ENCODE results near the gene PXMP2. TPM values are rescaled to one million over a fixed set of nuclear protein-coding genes. Genes with fewer than 3 reads are reported as not detected.
A peak's percentile ranks its signal among the peaks of the same experiment; 100 is the strongest.

Gene PXMP2
- total and polyA plus RNA-seq, 2 donors from 2014 or later: 23.4 to 90.9 TPM

DNA sequence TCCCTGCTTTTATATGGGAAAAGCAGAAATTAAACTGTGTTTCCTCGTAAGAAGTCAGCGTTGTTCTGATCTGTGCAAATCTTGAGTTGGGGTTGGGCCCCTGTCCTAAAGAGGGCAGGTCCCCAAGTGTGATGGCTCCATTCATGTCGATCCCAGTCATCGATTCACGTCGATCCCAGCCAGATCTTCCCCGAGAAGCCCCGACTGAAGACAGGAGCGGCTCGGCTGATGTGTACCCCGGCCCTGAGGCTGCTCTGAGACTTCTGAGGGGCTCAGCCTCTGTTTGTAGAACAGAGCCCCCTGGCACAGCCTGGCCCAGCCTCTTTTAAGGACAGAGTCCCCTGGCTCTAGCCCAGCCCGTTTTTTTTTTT is 32.6 kb downstream of the PXMP2 start:
- no peaks in the 10 kb centered on the region for H3K27me3 ChIP-seq (ENCODE audit: control insufficient read depth, insufficient read depth, low read length)
- intact Hi-C loops (cut with DNase I): no loop called here
- no peak overlapping the region for H3K9ac ChIP-seq (ENCODE audit: low read length in 3 of 3)
- H3K36me3 ChIP-seq (ENCODE audit: control insufficient read depth in 2 of 3, insufficient read depth in 3 of 3, low read length in 3 of 3): peaks cover 0 to 20% (median 2%) of the 10 kb centered on the region in 3 donors
- no peaks in the 10 kb centered on the region for H3K4me1 ChIP-seq (ENCODE audit: control insufficient read depth in 2 of 3, insufficient read depth in 2 of 3, low read depth in 1 of 3, low read length in 3 of 3)
- DNase-seq (no peak), FAIRE-seq (no peak)
- TF ChIP-seq CTCF (IDR thresholded peaks at IDR 0.05; ENCODE audit: borderline replicate concordance, extremely low read depth, insufficient read depth): no peak
- no peaks in the 10 kb centered on the region for H3K9me3 ChIP-seq (ENCODE audit: control insufficient read depth in 2 of 3, insufficient read depth in 1 of 3, low read length in 3 of 3)
- H3K27ac ChIP-seq (ENCODE audit: low read depth in 2 of 2, low read length in 2 of 2): no peak overlapping the region
- no peak overlapping the region for H3K4me3 ChIP-seq (ENCODE audit: low read length in 3 of 3)

DNA sequence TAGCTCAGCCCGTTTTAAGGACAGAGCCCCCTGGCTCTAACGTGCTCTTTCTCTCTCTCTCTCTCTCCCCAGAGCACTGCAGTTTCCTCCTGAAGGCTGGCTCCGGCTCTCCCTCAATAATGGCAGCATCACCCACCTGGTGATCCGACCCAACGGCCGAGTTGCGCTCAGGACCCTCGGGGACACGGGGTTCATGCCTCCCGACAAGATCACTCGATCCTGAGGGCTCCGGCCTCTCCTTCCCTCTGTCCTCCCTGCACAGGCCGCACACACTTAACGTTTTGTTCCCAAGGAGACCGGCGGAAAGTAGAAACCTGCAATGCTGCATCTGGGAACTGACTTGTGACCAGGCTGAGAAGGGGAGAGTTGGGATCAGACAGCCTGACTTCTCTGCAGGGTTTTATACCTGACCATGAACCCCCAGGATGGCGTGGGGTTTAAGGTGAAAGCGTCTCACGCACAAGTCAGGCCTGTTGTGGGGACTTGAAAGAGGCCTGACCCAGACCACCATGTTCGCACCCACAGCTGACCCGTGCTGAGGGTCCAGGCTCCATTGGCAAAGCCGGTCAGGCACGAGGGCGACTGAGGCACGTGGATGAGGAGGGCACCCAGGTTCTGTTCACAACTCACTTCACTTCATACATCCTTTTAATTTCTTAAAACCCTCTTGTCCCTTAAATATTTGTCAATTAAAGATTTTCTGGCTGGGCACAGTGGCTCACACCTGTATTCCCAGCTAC is 33.4 kb downstream of the PXMP2 start:
- H3K9ac ChIP-seq (ENCODE audit: low read length in 3 of 3): no peak overlapping the region
- peaks cover 0 to 26% (median 4%) of the 10 kb centered on the region in 3 donors for H3K36me3 ChIP-seq (ENCODE audit: control insufficient read depth in 2 of 3, insufficient read depth in 3 of 3, low read length in 3 of 3)
- H3K27me3 ChIP-seq (ENCODE audit: control insufficient read depth, insufficient read depth, low read length): no peaks in the 10 kb centered on the region
- H3K4me1 ChIP-seq (ENCODE audit: control insufficient read depth in 2 of 3, insufficient read depth in 2 of 3, low read depth in 1 of 3, low read length in 3 of 3): no peaks in the 10 kb centered on the region
- H3K4me3 ChIP-seq (ENCODE audit: low read length in 3 of 3): no peak overlapping the region
- intact Hi-C loops (cut with DNase I): no loop called here
- no peak overlapping the region for H3K27ac ChIP-seq (ENCODE audit: low read depth in 2 of 2, low read length in 2 of 2)
- H3K9me3 ChIP-seq (ENCODE audit: control insufficient read depth in 2 of 3, insufficient read depth in 1 of 3, low read length in 3 of 3): no peaks in the 10 kb centered on the region
- FAIRE-seq (no peak), DNase-seq (no peak)
- TF ChIP-seq CTCF (IDR thresholded peaks at IDR 0.05; ENCODE audit: borderline replicate concordance, extremely low read depth, insufficient read depth): no peak

DNA sequence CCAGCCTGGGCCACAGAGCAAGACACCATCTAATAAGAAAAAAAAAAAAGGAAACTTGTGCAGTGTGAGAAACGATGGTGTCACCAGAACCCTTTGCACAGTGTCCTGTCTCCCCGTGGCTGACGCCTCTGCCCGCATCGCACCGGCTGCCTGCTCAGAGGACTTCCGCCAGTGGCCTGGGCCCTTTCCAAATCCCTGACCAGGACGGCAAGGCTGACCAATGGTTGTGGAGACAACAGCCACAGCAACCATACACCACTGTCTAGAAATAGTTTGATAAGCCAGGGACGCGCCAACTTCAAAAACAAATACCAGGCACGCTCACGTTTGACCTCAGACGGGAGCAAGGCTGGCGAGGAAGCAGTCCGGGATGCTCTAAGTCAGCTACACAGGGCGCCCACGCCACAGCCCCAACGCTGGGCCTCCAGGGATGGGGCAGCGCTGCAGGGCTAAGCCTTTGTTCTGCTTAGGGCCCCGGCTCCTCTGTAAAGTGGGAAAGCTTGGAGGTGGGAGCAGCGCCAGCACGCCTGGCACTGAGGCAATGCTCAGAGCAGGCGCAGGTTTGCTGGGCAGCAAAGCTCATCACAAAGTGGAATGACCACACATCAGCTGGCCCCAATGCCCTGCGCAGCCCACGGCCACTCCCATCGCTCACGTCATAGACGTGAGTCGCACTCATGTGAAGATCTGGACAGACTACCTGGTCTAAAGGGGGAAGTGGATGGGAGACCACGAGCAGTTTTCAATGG is 35.8 kb downstream of the PXMP2 start:
- intact Hi-C loops (cut with DNase I): no loop called here
- H3K9me3 ChIP-seq (ENCODE audit: control insufficient read depth in 2 of 3, insufficient read depth in 1 of 3, low read length in 3 of 3): no peaks in the 10 kb centered on the region
- no peak for TF ChIP-seq CTCF (IDR thresholded peaks at IDR 0.05; ENCODE audit: borderline replicate concordance, extremely low read depth, insufficient read depth)
- H3K27ac ChIP-seq (ENCODE audit: low read depth in 2 of 2, low read length in 2 of 2): no peak overlapping the region
- H3K4me3 ChIP-seq (ENCODE audit: low read length in 3 of 3): no peak overlapping the region
- no peak overlapping the region for H3K9ac ChIP-seq (ENCODE audit: low read length in 3 of 3)
- peaks cover 0 to 39% (median 12%) of the 10 kb centered on the region in 3 donors for H3K36me3 ChIP-seq (ENCODE audit: control insufficient read depth in 2 of 3, insufficient read depth in 3 of 3, low read length in 3 of 3)
- DNase-seq (peak in 1 of 5 donors; percentile 60), FAIRE-seq (no peak)
- no peaks in the 10 kb centered on the region for H3K27me3 ChIP-seq (ENCODE audit: control insufficient read depth, insufficient read depth, low read length)
- H3K4me1 ChIP-seq (ENCODE audit: control insufficient read depth in 2 of 3, insufficient read depth in 2 of 3, low read depth in 1 of 3, low read length in 3 of 3): no peaks in the 10 kb centered on the region
